22Rv1 (cell line): Measurements from ENCODE around the gene GHRH.

Experiments used
- CTCF ChIP-seq: fragments of 450-650 bp; IDR thresholded peaks from 2 replicates; pipeline ENCODE4 v1.5.1; 2017; ENCODE audit warnings: mild to moderate bottlenecking
- ZFX ChIP-seq: fragments of 450-650 bp; IDR thresholded peaks from 2 replicates; pipeline ENCODE4 v1.6.1; 2017; ENCODE audit warnings: antibody characterized with exemption, borderline replicate concordance

GRCh38 chr20:37302981-37303380 is 41.4 kb upstream of the GHRH start:
- TF ChIP-seq CTCF, result no peak
- TF ChIP-seq ZFX, result no peak
